BLaER1 treated with 17β-estradiol and CSF1 and Interleukin-3, amounts not matched to agents 10 nM and 100 nM (cell line): ENCODE measurements around the gene SPTBN1.

ENCODE experiments used
- H3K27ac ChIP-seq, 11 experiments: shearing (Covaris generic); formaldehyde crosslinking; 2 replicates each; pipeline ENCODE4 v1.8.1; 2022
- H3K27me3 ChIP-seq, 11 experiments: shearing (Covaris generic); formaldehyde crosslinking; 2 replicates each; pipeline ENCODE4 v1.8.1; 2022
- H3K36me3 ChIP-seq, 11 experiments: shearing (Covaris generic); formaldehyde crosslinking; 2 replicates each; pipeline ENCODE4 v1.8.1; 2022
- H3K4me1 ChIP-seq, 10 experiments: shearing (Covaris generic); formaldehyde crosslinking; 2 replicates each; pipeline ENCODE4 v1.8.1; 2022
- H3K4me2 ChIP-seq, 11 experiments: shearing (Covaris generic); formaldehyde crosslinking; 2 replicates each; pipeline ENCODE4 v1.8.1; 2022
- H3K4me3 ChIP-seq, 10 experiments: shearing (Covaris generic); formaldehyde crosslinking; 2 replicates each; pipeline ENCODE4 v1.8.1; 2022
- H3K9ac ChIP-seq, 11 experiments: shearing (Covaris generic); formaldehyde crosslinking; 2 replicates each; pipeline ENCODE4 v1.8.1; 2022
- H3K9me3 ChIP-seq, 11 experiments: shearing (Covaris generic); formaldehyde crosslinking; replicated peaks in 1 of 11; 2 replicates each; pipeline ENCODE4 v1.8.1; 2022
- H4K20me1 ChIP-seq, 11 experiments: shearing (Covaris generic); formaldehyde crosslinking; 2 replicates each; pipeline ENCODE4 v1.8.1; 2022
- Cebpa-rat ChIP-seq, 11 experiments: shearing (Covaris generic); IDR thresholded peaks; 2 replicates each; pipeline ENCODE4 v1.8.1; 2022

Gene SPTBN1

GRCh38 chr2:54593249-54593648, 137.1 kb downstream of the SPTBN1 start:
- Histone ChIP-seq H3K9me3 (peaks cover 0 to 4% (median 0%) of the 10 kb centered on the region in 11 experiments; a peak in 2 of 22 replicates), H3K27me3 (no peaks in the 10 kb centered on the region), H3K4me2 (peak overlapping the region; percentile 28 to 98 (median 90)), H3K36me3 (peaks cover 0 to 57% (median 36%) of the 10 kb centered on the region in 11 experiments; a peak in 17 of 22 replicates), H3K4me1 (peaks cover 91 to 100% (median 100%) of the 10 kb centered on the region in 10 experiments), H3K9ac (peak overlapping the region in 2 of 11 experiments; percentile 37 to 85; a peak in 4 of 22 replicates), H4K20me1 (peaks cover 0 to 87% (median 44%) of the 10 kb centered on the region in 11 experiments; a peak in 13 of 22 replicates), H3K27ac (peak overlapping the region in 9 of 11 experiments; percentile 23 to 94 (median 48); a peak in 17 of 22 replicates), H3K4me3 (no peak overlapping the region)
- TF ChIP-seq Cebpa-rat (IDR thresholded peaks at IDR 0.05): no peak

- peak overlapping the region in 1 of 11 experiments; percentile 34; a peak in 1 of 22 replicates for H3K9ac ChIP-seq
- no peak overlapping the region for H3K4me3 ChIP-seq
- TF ChIP-seq Cebpa-rat (IDR thresholded peaks at IDR 0.05): no peak
- peak overlapping the region in 2 of 11 experiments; percentile 82 to 94; a peak in 6 of 22 replicates for H3K27ac ChIP-seq
- H3K9me3 ChIP-seq: peaks cover 0 to 11% (median 0%) of the 10 kb centered on the region in 11 experiments; a peak in 2 of 22 replicates
- H3K4me1 ChIP-seq: peaks cover 88 to 100% (median 100%) of the 10 kb centered on the region in 10 experiments
- no peaks in the 10 kb centered on the region for H3K27me3 ChIP-seq
- H4K20me1 ChIP-seq: peaks cover 0 to 89% (median 49%) of the 10 kb centered on the region in 11 experiments; a peak in 13 of 22 replicates
- H3K36me3 ChIP-seq: peaks cover 0 to 65% (median 44%) of the 10 kb centered on the region in 11 experiments; a peak in 19 of 22 replicates
- H3K4me2 ChIP-seq: peak overlapping the region; percentile 28 to 98 (median 90); a peak in 21 of 22 replicates
These were observed 137.9 kb downstream of the SPTBN1 start for GRCh38 chr2:54594048-54594447.

- Histone ChIP-seq H3K4me3 (peak overlapping the region in 3 of 10 experiments; percentile 9 to 41 (median 33); a peak in 2 of 20 replicates), H4K20me1 (peaks cover 0 to 94% (median 61%) of the 10 kb centered on the region in 11 experiments; a peak in 13 of 22 replicates), H3K36me3 (peaks cover 0 to 78% (median 56%) of the 10 kb centered on the region in 11 experiments; a peak in 19 of 22 replicates), H3K4me1 (peaks cover 82 to 100% (median 100%) of the 10 kb centered on the region in 10 experiments), H3K27ac (peak overlapping the region in 9 of 11 experiments; percentile 63 to 94 (median 76); a peak in 17 of 22 replicates), H3K9me3 (peaks cover 0 to 11% (median 0%) of the 10 kb centered on the region in 11 experiments; a peak in 2 of 22 replicates), H3K27me3 (no peaks in the 10 kb centered on the region), H3K9ac (peak overlapping the region in 6 of 11 experiments; percentile 11 to 73 (median 67); a peak in 6 of 22 replicates), H3K4me2 (peak overlapping the region; percentile 84 to 98 (median 90))
- TF ChIP-seq Cebpa-rat (IDR thresholded peaks at IDR 0.05): no peak
These were observed 139.2 kb downstream of the SPTBN1 start for GRCh38 chr2:54595161-54595803.

GRCh38 chr2:54595999-54596902, 140.1 kb downstream of the SPTBN1 start:
- Histone ChIP-seq H3K9ac (peak overlapping the region; percentile 53 to 73 (median 64); a peak in 21 of 22 replicates), H4K20me1 (peaks cover 0 to 93% (median 68%) of the 10 kb centered on the region in 11 experiments; a peak in 14 of 22 replicates), H3K27me3 (no peaks in the 10 kb centered on the region), H3K4me3 (peak overlapping the region; percentile 1 to 41 (median 16); a peak in 12 of 20 replicates), H3K4me2 (peak overlapping the region; percentile 84 to 98 (median 90)), H3K4me1 (peaks cover 78 to 100% (median 100%) of the 10 kb centered on the region in 10 experiments), H3K27ac (peak overlapping the region; percentile 63 to 94 (median 75)), H3K36me3 (peaks cover 0 to 87% (median 66%) of the 10 kb centered on the region in 11 experiments; a peak in 19 of 22 replicates), H3K9me3 (peaks cover 0 to 11% (median 0%) of the 10 kb centered on the region in 11 experiments; a peak in 2 of 22 replicates)
- no peak for TF ChIP-seq Cebpa-rat (IDR thresholded peaks at IDR 0.05)

- no peak for TF ChIP-seq Cebpa-rat (IDR thresholded peaks at IDR 0.05)
- Histone ChIP-seq H3K4me1 (peaks cover 80 to 100% (median 100%) of the 10 kb centered on the region in 10 experiments), H4K20me1 (peaks cover 0 to 96% (median 73%) of the 10 kb centered on the region in 11 experiments; a peak in 14 of 22 replicates), H3K4me3 (peak overlapping the region in 2 of 10 experiments; percentile 33 to 41; a peak in 3 of 20 replicates), H3K27ac (peak overlapping the region in 10 of 11 experiments; percentile 30 to 94 (median 72); a peak in 17 of 22 replicates), H3K36me3 (peaks cover 0 to 88% (median 74%) of the 10 kb centered on the region in 11 experiments; a peak in 19 of 22 replicates), H3K27me3 (no peaks in the 10 kb centered on the region), H3K9ac (peak overlapping the region in 5 of 11 experiments; percentile 25 to 73 (median 66); a peak in 5 of 22 replicates), H3K9me3 (peaks cover 0 to 11% (median 0%) of the 10 kb centered on the region in 11 experiments; a peak in 2 of 22 replicates), H3K4me2 (peak overlapping the region; percentile 84 to 98 (median 90))
These were observed 141.2 kb downstream of the SPTBN1 start for GRCh38 chr2:54597153-54597848.

GRCh38 chr2:54598347-54599325, 142.5 kb downstream of the SPTBN1 start:
- H4K20me1 ChIP-seq: peaks cover 0 to 97% (median 78%) of the 10 kb centered on the region in 11 experiments; a peak in 16 of 22 replicates
- H3K4me2 ChIP-seq: peak overlapping the region; percentile 43 to 98 (median 90); a peak in 21 of 22 replicates

More at GRCh38 chr2:54598347-54599325, 142.5 kb downstream of the SPTBN1 start:
- no peak for TF ChIP-seq Cebpa-rat (IDR thresholded peaks at IDR 0.05)
- Histone ChIP-seq H3K27ac (peak overlapping the region in 1 of 11 experiments; percentile 14; a peak in 2 of 22 replicates), H3K9ac (no peak overlapping the region), H3K9me3 (peaks cover 0 to 11% (median 0%) of the 10 kb centered on the region in 11 experiments; a peak in 2 of 22 replicates), H3K27me3 (no peaks in the 10 kb centered on the region), H3K36me3 (peaks cover 0 to 86% (median 68%) of the 10 kb centered on the region in 11 experiments; a peak in 19 of 22 replicates), H3K4me1 (peaks cover 86 to 100% (median 100%) of the 10 kb centered on the region in 10 experiments), H3K4me3 (no peak overlapping the region)
